A673 (cell line): ENCODE measurements around the gene SFMBT2.

ENCODE experiments used
- CTCF ChIP-seq: fragments of 300-800, 200-600 bp; sonication (generic); conservative IDR thresholded peaks from 2 replicates; pipeline ENCODE4 v1.5.1; 2017; ENCODE audit warnings: low read depth, mild to moderate bottlenecking, antibody characterized with exemption, low read length, moderate library complexity, mixed read lengths
- EZH2 ChIP-seq: fragments of 200-600 bp; sonication (generic); IDR thresholded peaks from 2 replicates; pipeline ENCODE4 v1.6.1; 2017; ENCODE audit warnings: borderline replicate concordance, low read depth, mild to moderate bottlenecking, mixed read lengths, antibody characterized with exemption, low read length; ENCODE audit not compliant: poor library complexity, severe bottlenecking

GRCh38 chr10:7275761-7276440 lies 134.9 kb downstream of the SFMBT2 start:
- TF ChIP-seq CTCF (no peak), EZH2 (no peak)
